ENCODE results near the gene CBX3.
"Not testable (repeated sequence)": the region's sequence is repeated elsewhere in the genome, so short reads cannot be mapped to it uniquely, and the experiment has no call there.

CBX3 gene

DNA sequence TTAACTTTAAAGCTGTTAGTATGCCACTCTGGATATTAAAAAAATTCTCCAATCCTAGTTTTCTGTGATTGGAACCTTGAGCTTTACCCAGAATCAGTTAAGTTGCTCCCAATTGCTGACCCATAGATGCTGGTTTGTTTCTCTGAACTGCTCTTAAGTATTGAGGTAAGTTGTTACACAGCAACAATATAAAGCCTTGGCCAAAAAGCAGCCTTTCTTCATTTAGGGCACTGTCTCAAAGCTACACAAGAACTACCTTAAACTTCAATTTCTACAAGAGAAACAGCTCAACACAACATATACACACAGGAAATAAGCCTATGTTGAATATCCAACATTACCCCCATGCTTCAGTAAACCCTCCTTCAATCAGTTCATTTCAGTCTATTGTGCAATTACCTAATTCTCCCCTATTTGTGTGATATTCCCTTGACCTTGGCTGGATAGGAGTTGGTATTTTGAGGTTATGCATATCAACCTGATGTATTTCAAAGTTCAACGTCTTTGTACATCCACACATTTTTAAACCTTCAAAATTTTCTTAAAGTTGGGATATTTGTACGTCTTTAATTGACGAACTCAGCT lies 12.5 kb upstream of the CBX3 start:
- DNase-seq = peak; percentile 61

DNA sequence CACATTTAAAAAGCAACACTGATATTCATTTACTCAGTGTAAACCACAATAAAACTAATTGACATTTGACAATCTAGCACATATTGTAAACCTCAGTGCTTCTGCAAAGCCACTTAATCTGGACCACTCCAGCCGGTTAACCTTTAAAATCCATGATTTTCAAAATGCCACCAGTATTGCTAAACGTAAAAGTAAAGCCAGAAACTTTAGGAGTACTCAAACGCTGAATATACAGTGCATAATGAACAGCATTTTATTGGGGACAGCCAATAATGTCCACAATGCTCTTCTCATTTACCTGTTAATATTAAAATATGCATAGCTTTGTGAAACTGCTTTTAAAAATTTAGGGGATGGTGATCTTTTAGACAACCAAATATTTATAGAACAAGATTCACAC lies 11.8 kb upstream of the CBX3 start:
- no peak for DNase-seq

DNA sequence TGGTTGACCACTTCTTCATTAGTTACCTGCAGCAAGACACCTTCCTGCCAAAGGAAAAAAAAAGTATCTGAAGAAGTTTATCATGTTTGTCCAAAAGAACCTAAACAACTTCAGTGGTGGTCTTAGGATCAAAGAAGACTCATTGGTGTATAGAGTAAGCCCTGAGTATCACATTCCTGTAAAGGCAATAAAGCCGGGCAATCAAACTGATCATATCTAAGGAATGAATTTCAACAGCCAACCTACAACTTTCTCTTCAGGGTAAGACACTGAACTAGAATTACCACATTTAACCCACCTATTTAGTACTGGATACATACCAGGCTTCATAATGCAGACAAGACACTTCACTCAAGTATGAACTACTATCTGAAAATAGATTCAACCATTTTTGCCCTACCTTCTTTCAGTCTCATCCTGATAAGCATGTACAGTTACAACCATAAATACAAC lies 11.1 kb upstream of the CBX3 start:
- no peak for DNase-seq

DNA sequence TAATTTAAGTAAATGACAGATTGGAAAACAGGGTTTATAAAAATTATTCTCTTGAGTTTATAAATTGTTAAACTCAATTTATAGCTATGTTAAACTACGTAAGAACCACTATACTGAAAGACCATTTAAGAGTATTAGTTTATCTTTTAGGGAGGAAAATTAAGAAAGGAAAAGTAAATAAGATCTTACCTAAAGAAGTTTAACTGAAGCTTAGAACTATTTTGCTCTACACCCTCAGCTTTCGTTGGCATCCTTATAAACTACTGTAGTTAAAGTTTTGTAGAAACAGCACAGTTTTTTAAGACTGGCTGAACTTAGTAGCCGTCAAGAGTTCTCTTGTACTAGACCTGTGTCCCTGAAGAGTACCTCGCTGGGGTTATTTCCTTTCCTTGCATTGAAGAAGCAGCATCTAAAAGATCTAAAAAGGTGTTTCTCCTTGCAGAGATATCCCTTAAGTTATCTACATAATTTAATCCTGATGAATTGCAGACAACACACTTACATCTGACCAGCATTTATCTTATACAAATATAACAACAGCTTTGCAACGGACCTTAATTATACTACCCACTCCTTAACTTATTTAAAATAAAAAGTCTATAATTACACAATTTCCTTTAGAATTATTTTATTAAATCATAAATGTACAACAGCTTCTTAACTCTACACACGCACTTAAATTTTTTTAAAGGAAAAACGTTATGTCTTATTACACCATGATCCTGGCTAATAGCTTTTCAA lies 10.1 kb upstream of the CBX3 start:
- no peak for DNase-seq

DNA sequence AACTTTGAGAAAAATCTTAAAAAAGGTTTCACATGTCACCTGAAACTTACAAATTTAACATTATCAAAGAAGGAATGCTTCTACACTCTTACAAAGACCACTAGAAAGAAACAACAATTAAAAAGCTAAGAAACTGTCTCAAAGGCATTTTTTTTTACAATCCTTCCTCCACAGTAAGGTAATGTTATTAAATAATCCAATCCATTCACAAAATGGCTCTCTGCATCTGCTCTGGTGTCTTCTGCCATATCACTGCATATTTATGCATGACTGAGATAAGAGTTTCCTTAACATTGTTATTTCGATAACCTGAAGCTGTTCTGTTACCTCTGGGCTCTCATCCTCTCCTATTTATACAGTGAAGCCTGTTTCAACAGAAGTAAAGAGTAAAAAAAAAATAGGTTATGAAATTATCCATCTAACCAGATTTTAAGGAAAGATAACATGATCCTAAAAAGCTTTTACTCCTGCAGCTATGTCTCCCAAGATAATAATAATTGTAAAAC lies 9.5 kb upstream of the CBX3 start:
- DNase-seq = no peak

DNA sequence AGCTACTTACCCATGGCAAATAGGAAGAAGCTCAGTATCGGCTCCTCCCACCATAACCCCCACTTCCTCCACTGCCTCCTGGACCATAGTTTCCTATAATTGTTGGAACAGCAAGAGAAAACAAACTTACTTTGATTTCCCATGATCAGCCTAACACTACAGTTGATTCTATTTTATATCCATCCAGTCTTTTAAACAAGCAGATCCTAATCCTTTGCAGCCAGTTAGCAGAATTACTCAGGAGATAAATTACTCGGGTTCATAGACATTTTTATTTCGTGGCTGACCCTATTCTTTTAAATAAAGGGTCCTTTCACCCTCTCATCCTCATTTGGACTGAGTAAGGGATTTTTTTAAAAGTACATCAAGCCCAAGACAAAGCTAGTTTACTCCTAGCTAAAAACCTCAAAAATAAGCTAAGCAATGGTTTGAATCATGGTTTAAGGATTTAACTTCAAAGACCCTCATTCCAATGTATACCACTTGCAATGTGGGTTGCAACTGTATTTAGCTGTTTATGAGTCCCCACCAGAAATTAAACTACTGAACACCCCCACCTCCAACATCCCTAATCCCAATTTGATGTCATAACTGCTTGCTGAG lies 9.0 kb upstream of the CBX3 start:
- no peak for DNase-seq

DNA sequence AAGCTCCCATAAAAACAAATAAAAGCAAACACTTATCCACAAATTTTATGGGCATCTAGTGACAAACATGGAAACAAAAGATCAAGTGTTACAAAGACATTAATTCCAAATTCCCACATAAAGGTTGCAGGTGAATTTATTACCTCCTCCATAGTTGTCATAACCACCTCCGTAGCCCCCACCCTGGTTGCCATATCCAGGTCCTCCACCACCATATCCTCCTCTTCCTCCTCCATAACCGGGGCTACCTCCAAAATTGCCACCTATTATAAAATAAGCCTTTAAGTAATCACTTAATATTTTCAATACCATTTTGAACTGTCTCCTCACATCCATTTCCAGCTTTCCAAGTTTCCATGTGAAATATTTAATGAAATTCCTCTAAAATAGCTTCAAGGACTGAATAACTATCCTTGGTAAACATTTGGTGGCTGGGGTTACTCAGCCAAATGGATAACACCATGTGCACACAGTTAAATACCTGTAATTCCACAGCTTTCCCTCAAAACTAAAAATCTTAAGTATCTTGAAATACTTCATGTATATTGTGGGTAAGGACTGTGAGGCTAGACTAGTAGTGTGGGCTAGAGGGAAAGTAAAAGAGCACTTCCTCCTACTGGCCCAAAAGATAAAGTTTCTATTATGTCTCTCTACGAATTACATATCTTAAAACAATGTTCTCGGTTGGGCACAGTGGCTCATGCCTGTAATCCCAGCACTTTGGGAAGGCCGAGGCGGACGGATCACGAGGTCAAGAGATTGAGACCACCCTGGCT lies 7.9 kb upstream of the CBX3 start:
- DNase-seq = no peak

DNA sequence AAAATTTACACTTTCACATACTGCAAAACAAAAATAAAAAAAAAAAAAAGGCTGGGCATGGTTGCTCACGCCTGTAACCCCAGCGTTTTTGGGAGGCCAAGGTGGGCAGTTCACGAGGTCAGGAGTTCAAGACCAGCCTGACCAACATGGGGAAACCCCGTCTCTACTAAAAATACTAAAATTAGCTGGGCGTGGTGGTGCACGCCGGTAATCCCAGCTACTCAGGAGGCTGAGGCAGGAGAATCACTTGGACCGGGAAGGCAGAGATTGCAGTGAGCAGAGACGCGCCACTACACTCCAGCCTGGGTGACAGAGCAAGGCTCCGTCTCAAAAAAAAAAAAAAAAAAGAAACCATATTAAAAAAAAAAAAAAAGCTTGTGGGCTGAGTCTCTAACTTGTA lies 6.8 kb upstream of the CBX3 start:
- not testable (repeated sequence) for DNase-seq

DNA sequence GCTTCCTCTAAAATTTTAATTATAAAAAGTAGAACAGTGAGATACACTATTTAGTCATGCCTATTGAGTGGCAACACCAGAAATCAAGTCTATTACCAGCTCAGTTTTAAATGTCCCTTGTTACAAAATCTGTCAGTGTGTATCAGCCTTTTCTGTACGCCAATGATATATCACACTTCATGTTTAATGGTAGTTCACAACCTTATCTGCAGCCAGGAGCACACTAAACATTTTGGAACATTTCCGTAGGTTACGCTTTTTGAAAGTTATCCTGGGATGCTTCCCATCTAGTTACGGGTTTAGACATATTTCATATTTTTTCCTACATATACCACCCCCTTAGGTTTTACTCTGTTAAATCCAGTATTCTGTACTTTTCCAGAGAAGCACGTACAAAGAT lies 6.4 kb upstream of the CBX3 start:
- DNase-seq = no peak

DNA sequence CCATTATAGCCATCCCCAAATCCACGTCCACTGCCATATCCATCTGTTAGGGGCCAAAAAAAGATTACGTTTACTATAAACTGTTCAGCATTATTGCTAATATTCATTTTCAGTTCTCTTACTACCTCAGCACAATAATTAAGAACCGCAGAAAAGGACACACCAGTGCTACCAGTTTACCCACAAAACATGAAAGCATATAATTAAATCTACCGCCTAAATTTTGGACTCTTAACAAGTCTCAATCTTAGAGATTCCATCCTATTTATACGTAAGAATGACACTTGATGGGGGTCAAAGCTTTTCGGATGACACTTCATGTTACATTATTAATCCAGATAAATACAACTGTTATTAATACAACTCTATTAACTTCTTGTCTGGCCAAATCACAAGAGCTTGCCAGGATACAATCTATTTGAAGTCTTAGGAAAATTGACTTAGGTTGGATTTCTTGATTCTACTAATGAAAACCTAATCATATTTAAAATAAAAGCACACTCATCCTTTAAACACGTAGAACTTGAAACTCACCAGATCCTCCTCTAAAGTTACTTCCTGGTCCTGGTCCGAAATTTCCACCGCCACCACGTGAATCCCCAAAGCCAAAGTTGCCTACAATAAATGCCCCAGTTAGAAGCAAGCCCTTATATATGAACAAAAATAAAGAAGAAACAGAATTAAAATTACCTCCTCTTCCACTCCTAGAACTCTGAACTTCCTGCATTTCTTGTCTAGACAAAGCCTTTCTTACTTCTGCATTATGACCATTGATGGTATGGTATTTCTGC lies 5.5 kb upstream of the CBX3 start:
- no peak for DNase-seq

DNA sequence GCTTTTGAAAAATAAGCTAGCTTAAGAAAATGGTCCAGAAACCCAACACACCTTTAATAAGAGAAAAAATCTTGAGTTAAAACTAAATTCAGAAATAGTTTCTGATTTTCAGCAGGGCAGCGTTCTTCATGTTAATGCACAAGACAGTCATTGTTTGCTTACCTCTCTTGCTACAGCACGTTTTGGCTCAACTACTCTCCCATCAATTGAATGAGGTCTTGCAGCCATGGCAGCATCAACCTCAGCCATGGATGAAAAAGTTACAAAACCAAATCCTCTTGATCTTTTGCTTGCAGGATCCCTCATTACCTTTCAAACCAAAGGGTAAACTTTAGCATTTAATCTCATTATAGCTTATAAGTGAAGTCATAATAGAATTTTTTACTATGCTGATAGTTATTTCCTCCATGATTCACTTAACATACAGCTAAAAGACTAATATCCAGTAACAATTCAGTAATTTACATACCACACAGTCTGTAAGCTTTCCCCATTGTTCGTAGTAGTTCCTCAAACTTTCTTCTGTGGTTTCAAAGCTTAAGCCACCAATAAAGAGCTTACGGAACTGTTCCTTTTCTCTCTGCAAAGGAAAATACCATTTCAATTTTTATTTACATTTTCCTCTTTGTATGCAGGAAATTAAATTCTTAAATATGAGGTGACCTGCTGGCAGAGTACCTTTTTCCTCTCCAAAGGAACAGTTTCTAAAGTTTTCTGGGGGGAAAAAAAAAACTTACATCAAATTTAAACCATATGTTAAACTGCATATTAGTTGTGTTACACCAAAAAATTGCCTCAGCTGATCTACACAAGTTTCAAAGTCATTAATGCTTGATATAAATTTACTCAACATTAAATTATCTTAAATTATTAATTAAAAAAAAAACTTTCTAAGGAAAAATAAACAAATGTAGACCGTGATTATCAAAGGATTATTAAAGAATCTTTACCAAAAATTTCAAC lies 4.1 kb upstream of the CBX3 start:
- DNase-seq = no peak

DNA sequence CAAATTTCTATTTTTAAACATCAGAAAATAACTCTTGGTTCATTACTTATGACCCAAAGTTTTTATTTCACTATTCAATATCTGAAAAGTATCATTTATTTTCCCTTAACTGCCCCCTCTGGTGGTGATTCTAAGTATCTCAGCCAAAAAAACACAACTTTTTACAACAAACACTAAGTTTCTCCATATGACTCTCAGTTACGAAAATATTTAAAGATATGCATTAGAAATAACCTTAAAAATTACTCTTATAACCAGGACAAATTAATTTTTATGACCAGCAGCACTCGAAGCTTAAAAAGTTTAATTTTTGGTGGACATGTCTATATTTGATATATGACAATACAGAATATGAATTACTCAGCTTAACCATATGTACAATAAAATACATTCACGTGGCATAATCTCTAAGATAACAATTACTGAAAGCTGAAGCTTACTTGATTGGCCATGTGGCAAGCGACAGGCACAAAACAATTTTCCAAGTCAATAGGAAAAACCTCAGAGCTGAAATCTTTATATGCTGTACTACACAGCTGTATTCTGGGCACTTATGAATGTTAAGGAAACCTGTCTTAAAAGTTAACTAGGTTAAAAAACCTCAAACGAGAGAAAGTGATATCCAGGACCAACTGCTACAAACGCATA lies 3.3 kb upstream of the CBX3 start:
- DNase-seq = no peak

DNA sequence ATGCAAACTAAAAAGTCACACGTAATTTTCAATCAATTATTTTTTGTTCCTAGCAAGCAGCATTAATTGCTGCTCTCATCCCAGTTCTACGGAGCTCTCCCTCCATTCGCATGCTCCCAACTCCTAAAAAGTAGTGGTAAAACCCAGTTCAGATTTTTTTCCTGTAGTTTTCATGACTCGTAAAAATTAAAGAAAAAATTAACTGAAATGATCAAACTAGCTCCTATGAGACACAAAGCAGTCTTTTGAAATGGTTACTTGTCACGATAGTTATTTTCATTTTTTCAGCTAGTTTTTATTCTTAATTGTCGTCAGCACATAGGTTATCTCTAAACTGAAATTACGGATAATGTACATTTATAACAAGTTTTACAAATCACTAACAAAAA lies 2.8 kb upstream of the CBX3 start:
- DNase-seq = peak; percentile 46

DNA sequence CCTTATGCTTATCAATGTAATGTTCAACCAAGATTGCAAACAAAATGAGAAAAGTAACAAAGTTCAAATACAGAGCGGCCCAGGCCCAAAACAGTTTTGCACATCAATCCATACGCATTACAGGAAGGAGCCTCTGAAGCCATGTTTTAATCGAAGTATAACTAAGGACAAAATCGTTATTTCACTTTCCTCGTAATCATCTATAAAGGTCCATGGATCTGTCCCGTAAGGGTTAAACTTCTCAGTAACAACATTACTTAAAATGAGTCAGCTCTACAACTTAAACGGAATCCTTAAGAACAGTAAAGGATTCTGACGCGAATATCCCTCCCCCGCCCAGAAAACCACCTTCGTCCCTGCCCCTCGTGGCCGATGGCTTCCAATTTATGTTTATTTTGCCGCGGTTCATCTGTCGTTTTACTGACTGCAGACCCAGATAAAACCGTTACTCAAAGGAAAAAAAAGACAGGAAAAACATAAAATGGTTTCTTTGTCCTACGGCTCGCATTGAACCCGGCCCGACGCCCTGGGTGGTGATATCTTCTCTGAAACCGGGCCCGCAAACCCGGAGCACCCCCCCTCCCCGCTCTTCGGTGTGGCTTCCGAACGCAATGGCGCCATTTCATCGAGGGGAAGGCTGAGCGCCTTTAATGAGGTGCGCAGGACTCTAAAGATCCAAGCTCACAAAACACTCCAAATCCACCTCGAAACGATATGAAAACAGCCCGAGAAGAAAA lies 2.1 kb upstream of the CBX3 start:
- peak; percentile 82 for DNase-seq

DNA sequence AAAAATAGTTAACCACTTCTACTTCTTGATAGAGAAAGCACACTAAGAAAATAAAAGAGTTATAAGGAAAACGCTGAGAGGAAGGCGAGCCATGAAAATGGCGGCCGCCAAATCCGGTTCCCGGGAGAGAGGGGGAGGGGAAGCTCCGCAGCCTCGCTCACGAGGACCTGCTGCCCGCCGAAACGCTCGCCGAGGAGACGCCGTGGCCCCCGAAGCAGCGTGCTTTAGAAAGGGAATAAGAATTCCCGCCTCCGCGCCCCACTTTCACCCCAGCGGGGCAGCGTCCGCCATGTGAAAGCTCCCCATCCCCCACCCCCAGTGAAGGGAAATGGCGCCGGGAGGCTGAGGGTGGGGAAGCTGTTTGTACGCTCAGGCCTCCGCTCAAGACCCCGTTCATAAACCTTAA lies 1.5 kb upstream of the CBX3 start:
- DNase-seq = peak; percentile 84

DNA sequence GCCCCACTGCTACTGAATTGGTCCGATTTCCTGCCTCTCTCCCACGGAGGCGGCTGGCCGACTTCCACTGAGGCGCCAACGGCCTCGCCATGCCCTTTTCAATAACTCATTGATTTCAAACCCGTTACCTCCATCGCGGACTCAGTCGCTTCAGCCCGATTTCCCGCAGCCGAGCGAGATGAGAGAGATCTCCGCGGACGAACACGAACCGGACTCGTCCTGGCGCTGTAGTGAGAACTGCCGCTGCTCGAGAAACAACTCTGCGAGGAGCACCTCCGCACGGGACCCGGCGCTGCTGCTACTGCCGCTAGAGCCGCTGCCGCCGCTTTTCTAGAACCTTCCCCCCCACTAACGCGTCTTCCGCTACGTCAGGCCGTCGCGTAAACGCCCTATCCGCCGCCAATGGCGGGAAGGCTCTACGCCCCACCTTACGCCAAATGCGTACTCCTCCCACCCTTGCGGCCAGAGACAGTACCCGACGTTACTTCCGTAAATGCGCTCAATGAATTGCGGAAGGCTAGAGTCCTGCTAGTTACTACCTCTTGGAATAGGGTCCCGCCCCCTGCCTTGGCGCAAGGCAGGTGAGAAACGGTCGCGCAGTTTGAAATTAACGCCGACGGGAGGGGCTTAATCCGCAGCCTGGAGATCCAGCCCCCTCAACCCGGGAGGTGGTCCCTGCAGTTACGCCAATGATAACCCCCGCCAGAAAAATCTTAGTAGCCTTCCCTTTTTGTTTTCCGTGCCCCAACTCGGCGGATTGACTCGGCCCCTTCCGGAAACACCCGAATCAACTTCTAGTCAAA lies 900 bp upstream of the CBX3 start, which contains the start of gene HNRNPA2B1:
TSS of gene HNRNPA2B1 (minus strand) at position 303 of the 803 bp plus-strand sequence. CDS start at position 134, 169 bp downstream.
- DNase-seq = peak; percentile 99

DNA sequence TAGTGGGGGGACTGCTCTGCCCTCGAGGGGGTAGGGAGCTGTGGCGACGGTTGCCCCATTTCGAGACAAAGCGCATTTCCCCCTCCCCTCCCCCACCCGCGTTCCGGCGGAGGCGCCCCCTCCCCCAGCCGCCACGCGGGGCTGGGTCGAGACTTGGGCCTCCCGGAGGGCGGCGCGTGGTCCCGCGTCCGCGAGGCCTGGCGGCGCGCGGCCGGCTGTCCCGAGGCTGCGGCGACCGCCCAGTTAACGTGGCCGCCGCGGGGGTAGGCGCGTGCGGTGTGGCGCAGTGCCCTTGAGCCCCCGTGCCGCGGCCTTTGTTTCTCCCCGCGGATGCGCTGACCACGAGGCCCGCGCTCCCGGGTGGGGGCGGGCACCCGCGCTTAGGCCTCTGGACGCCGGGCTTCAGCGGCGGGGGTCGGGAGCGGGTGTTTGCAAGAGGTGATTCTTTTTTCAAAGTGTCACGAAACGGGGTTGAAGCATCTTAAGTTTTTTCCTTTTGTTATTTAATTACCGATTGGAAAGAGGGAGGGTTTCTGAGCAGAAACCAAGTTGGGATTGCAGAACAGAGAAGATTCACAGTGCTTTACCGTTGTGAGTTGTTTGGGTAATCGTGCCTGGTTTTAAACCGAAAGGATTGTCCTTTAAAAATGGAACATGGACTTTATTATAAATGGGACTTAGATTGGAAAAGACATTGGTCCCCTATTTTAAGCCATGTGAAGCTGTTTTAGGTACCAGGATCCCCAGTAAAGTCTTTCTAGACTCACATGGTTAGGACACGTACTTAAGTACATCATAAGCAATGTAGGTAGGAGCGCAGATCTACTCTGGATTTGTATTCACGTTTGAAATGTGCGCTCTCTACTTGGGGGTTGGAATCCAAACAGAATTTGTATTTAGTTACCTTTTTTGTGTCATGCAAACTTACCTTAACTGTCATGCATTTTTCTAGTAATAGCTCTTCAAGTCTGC lies 760 bp downstream of the CBX3 start:
- peak; percentile 78 for DNase-seq

DNA sequence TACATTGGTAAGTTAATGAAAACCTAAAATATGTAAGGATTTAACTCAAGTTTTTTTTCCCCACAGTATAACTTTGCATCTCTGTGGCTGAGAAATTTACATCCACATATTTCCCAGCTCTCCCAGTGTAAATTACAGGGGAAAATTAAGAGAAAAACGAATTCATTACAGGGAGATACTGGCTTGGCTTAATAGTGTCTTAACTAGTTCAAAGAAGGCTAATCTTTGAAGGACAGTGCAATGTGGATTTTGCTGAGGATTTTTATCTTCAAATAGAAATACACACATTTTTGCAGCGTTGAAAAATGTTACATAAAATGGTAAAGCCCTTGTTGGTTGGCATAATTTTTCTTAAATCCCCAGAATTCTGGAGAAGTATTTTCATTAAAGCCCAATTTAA lies 1.5 kb downstream of the CBX3 start:
- DNase-seq = no peak

All from NCI-H82 (cell line).